ENCODE results near the gene DZIP1L.

The DZIP1L gene

DNA sequence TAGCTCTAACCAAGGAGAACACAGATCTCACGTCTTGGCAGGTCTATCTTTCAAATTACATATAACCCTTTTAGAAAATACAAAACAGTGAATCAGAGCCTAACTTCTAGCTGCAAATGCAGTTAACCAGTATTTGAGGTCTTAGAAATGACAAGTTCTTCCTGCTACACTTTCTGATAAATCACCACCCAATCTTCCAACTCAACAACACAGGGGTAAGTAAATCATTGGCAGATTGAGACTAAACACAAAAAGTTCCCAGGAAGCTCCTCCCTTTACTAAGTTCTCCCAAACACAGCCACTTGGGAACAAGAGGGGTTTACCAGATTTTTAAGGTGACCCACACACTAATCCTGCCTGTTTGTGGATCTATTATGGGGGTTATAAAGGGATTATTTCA lies 16.8 kb upstream of the DZIP1L start, which contains the start of gene A4GNT:
Gene A4GNT (minus strand): TSS at position 152 of the 400 bp plus-strand sequence. CDS start 1,134 bp downstream, outside the sequence.
- Mint-ChIP-seq H3K27me3 (ENCODE audit: low read depth) (no peaks in the 10 kb centered on the region), H3K36me3 (ENCODE audit: low read depth) (no peaks in the 10 kb centered on the region), H3K27ac (no peak within 1 kb of the TSS), H3K9me3 (no peaks in the 10 kb centered on the region), H3K4me1 (no peaks in the 10 kb centered on the region), H3K4me3 (no peak within 1 kb of the TSS)
- TF ChIP-seq, protein P1, sequence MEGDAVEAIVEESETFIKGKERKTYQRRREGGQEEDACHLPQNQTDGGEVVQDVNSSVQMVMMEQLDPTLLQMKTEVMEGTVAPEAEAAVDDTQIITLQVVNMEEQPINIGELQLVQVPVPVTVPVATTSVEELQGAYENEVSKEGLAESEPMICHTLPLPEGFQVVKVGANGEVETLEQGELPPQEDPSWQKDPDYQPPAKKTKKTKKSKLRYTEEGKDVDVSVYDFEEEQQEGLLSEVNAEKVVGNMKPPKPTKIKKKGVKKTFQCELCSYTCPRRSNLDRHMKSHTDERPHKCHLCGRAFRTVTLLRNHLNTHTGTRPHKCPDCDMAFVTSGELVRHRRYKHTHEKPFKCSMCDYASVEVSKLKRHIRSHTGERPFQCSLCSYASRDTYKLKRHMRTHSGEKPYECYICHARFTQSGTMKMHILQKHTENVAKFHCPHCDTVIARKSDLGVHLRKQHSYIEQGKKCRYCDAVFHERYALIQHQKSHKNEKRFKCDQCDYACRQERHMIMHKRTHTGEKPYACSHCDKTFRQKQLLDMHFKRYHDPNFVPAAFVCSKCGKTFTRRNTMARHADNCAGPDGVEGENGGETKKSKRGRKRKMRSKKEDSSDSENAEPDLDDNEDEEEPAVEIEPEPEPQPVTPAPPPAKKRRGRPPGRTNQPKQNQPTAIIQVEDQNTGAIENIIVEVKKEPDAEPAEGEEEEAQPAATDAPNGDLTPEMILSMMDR (IDR thresholded peaks at IDR 0.05; ENCODE audit: unreplicated experiment in 3 of 3) = no peak

DNA sequence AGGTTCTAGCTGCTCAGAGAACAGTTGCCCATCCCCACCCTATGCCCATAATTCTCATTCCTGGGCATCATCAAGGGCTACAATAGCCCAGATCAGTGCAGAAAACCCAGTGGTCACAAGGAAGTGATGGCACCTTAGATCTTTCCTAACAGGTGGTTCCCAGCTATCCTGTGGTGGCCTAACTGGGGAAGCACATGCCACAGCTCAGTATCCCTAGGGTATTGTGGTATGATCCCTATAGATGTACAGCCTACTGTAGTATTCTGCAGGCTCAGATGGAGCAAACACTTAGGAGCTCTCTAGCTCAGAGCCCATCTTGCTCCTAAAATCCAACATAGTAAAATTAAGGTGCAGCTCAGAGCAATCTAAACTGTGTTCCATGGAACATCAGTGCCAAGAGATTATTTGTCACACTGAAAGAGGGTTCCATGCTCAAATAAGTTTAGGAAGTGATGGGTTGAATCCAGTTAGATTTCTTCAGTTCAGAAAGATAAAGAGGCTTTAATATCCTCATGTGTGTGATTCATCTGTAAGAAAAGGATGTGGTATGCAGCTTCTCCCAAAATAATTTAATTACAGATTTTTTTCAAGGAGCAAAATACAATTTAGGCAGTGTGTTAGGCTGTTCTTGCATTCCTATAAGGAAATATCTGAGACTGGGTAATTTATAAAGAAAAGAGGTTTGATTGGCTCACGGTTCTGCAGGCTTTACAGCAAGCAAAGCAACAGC lies 12.4 kb upstream of the DZIP1L start:
- Mint-ChIP-seq H3K4me3 (no peak overlapping the region), H3K4me1 (peaks cover 11% of the 10 kb centered on the region), H3K27me3 (ENCODE audit: low read depth) (no peaks in the 10 kb centered on the region), H3K27ac (no peak overlapping the region), H3K9me3 (no peaks in the 10 kb centered on the region), H3K36me3 (ENCODE audit: low read depth) (no peaks in the 10 kb centered on the region)
- TF ChIP-seq, protein P1 (IDR thresholded peaks at IDR 0.05; ENCODE audit: unreplicated experiment in 3 of 3) = no peak

DNA sequence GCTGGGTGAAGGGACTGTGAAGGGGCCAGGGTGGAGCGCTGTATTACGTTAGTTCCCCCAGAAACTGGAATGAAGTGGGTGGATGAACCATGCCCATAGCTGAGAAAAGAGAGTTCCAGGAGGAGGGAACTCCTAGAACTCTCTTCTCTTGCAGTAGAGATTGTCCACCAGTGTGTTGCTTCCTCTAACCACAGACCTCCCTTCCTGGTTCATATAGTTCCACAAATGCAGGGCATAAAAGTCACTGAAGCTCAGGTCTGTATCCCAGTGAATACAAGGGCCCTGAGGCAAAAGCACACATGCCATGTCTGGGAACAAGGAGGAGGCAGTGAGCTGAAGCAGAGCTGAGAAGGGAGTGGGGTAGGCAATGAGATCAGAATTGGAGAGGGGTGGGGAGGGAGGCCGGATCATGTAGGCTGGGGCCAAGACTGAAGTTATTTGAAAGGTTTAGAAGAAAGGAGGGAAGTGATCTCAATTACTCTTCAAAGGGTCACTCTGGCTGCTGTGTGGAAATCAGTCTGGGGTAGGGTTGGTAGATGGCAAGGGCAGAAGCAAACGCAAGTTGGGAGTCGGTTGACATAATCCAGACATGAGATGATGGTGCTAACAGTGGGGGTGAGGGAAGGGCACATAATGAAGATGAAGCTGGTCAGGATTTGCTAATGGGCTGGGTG lies 10.3 kb upstream of the DZIP1L start:
- TF ChIP-seq, protein P1 (IDR thresholded peaks at IDR 0.05; ENCODE audit: unreplicated experiment in 3 of 3) = no peak
- Mint-ChIP-seq H3K27ac (peak overlapping the region; percentile 2 to 56 (median 16)), H3K9me3 (no peaks in the 10 kb centered on the region), H3K27me3 (ENCODE audit: low read depth) (no peaks in the 10 kb centered on the region), H3K4me3 (no peak overlapping the region), H3K36me3 (ENCODE audit: low read depth) (no peaks in the 10 kb centered on the region), H3K4me1 (peaks cover 11% of the 10 kb centered on the region)

DNA sequence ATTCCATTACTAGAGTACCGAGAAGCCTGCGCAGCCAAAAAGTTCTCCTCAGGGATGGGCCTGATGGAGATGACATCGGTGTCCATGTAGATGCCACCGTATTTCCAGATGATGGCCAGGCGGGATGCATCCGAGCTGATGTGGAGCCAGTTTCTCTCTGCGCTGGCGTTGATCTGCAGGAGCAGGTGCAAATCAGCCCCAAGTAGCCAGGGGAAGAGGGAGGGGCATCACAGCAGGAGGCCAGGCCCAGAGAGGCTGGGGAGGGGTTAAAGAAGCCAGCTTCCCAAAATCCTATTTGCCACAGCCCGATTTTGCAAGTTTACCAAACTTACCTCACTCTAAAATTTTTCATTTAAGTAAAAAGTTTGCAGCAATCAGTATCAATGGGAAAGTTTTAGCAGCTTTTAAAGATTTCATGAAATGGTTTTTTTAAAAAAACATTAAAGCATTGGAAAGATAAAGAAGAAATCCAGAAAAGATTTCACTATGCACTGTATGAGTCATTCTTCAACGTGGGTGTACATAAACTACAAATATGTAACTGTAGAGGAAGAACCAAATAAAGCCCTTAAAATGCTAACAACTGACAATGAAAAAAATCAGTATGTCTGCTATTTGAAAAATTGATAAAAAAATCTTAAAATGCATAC lies 9.4 kb upstream of the DZIP1L start:
- TF ChIP-seq, protein P1 (IDR thresholded peaks at IDR 0.05; ENCODE audit: unreplicated experiment in 3 of 3) = no peak
- no peaks in the 10 kb centered on the region for H3K27me3 Mint-ChIP-seq (ENCODE audit: low read depth)
- no peaks in the 10 kb centered on the region for H3K9me3 Mint-ChIP-seq
- peak overlapping the region in 1 of 3 experiments; percentile 56 for H3K27ac Mint-ChIP-seq
- peaks cover 11% of the 10 kb centered on the region for H3K4me1 Mint-ChIP-seq
- no peak overlapping the region for H3K4me3 Mint-ChIP-seq
- no peaks in the 10 kb centered on the region for H3K36me3 Mint-ChIP-seq (ENCODE audit: low read depth)

DNA sequence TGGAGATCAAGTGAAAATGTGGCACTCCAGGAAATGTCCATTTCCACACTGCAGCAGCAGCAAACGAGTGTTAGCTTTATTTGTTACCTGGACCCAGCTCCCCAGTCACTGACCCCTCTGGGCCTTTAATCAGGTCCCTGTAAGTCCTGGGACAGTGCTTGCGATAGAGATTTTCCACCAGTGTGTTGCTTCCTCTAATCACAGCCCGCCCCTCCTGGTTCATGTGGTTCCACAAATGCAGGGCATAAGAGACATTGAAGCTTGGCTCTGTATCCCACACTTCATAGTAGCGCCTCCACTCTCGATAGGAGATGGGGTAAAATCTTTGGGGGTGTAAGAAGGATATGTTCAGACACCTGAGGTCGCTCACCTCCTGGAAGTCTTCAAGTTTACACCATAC lies 8.8 kb upstream of the DZIP1L start:
- H3K27ac Mint-ChIP-seq = no peak overlapping the region

More for the DNA sequence above, 8.8 kb upstream of the DZIP1L start:
- Mint-ChIP-seq H3K9me3 (no peaks in the 10 kb centered on the region), H3K4me3 (no peak overlapping the region), H3K4me1 (peaks cover 11% of the 10 kb centered on the region), H3K36me3 (ENCODE audit: low read depth) (no peaks in the 10 kb centered on the region), H3K27me3 (ENCODE audit: low read depth) (no peaks in the 10 kb centered on the region)
- TF ChIP-seq, protein P1 (IDR thresholded peaks at IDR 0.05; ENCODE audit: unreplicated experiment in 3 of 3) = no peak
